Loucy (cell line): ENCODE measurements around the gene TSSK6.

Experiments
- EZH2phosphoT487 ChIP-seq: fragments of 200-600 bp; IDR thresholded peaks from 2 replicates; pipeline ENCODE4 v1.6.1; 2018; ENCODE audit warnings: antibody characterized with exemption, mild to moderate bottlenecking, moderate library complexity, borderline replicate concordance
- TF ChIP-seq, protein P1 (sequence below): fragments of 200-600 bp; sonication (generic); conservative IDR thresholded peaks from 2 replicates; pipeline ENCODE4 v1.5.1; 2014; ENCODE audit warnings: mild to moderate bottlenecking, antibody characterized with exemption, low read length

DNA sequence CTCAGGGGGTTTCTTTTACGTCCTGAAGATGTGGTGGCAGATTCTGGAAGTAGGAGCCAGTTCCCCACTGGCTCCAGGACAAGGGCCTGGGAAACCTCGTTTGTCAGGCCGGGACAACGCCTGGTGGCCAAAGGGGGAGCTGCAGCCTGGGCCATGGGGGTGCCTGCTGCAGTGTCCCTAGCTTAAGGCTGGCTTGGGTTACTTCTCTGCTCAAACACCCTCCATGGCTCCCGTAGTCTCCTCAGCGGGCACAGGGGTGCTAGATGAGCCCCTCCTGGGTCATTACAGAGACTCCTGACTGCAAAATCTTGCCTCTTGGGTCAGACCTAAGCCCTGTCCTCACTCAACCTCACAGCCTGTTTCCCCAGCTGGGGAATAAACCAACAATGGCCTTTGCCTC, 37.5 kb upstream of the TSSK6 start:
- TF ChIP-seq, protein P1, sequence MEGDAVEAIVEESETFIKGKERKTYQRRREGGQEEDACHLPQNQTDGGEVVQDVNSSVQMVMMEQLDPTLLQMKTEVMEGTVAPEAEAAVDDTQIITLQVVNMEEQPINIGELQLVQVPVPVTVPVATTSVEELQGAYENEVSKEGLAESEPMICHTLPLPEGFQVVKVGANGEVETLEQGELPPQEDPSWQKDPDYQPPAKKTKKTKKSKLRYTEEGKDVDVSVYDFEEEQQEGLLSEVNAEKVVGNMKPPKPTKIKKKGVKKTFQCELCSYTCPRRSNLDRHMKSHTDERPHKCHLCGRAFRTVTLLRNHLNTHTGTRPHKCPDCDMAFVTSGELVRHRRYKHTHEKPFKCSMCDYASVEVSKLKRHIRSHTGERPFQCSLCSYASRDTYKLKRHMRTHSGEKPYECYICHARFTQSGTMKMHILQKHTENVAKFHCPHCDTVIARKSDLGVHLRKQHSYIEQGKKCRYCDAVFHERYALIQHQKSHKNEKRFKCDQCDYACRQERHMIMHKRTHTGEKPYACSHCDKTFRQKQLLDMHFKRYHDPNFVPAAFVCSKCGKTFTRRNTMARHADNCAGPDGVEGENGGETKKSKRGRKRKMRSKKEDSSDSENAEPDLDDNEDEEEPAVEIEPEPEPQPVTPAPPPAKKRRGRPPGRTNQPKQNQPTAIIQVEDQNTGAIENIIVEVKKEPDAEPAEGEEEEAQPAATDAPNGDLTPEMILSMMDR: peak; percentile 43
- TF ChIP-seq EZH2phosphoT487: no peak
